Measurements from ENCODE around the gene SIMC1.
"Not testable (repeated sequence)": the region's sequence is repeated elsewhere in the genome, so short reads cannot be mapped to it uniquely, and the experiment has no call there.

DNA sequence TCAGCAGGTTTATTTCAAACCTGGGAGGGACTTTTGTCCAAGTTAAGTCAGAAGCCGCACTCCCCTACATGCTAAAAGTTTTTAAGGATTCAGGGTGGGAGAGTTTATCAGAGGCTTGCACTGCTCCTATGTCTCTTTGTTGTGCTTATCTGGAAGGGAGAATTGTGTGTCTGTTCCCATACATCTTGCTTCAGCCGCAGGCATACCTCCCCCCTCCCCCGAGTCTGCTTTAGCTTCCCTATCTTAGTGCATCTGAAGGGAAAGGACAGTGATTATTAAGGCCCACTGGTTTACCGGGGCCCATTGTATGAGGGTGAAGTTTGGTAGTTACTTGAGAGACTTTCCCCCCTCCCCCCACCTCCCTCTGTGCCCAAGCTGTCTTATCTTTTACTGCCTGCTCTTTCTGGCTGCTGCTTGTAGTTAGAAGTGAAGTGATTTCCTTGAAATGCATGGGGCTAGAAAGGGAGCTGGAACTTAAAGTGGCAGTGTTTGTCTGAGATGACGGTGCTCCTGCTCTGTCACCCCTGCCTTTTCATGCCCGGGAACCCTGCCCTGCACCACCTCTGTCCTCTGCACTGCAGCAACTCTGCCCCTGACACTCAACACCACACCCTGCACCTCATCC is 40.9 kb upstream of the SIMC1 start:
- TF ChIP-seq POLR2A (IDR thresholded peaks at IDR 0.05) = not testable (repeated sequence)
- TF ChIP-seq, protein P1, sequence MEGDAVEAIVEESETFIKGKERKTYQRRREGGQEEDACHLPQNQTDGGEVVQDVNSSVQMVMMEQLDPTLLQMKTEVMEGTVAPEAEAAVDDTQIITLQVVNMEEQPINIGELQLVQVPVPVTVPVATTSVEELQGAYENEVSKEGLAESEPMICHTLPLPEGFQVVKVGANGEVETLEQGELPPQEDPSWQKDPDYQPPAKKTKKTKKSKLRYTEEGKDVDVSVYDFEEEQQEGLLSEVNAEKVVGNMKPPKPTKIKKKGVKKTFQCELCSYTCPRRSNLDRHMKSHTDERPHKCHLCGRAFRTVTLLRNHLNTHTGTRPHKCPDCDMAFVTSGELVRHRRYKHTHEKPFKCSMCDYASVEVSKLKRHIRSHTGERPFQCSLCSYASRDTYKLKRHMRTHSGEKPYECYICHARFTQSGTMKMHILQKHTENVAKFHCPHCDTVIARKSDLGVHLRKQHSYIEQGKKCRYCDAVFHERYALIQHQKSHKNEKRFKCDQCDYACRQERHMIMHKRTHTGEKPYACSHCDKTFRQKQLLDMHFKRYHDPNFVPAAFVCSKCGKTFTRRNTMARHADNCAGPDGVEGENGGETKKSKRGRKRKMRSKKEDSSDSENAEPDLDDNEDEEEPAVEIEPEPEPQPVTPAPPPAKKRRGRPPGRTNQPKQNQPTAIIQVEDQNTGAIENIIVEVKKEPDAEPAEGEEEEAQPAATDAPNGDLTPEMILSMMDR (IDR thresholded peaks at IDR 0.05) = not testable (repeated sequence)

Data from prostate gland (tissue), 2 donors.